ENCODE results near the gene KLHL33. TPM values are rescaled to one million over a fixed set of nuclear protein-coding genes. Genes with fewer than 3 reads are reported as not detected.

Gene KLHL33
- total and polyA plus RNA-seq, 10 of the 15 experiments (the other 5 are each of a cell fraction or from before 2014, with no cell fraction given): 0.01 to 0.16 (median 0.04) TPM; not detected in 5

- no peak overlapping the region for H3K4me3 ChIP-seq
- no peaks in the 10 kb centered on the region for H3K9me3 ChIP-seq (replicated peaks; ENCODE audit: control insufficient read depth, insufficient read depth, low read length)
- FAIRE-seq (no peak), ATAC-seq (no peak), DNase-seq (ENCODE audit: low read depth, low spot score) (no peak)
- ChIA-PET SMC1A (ENCODE audit: uncharacterized antibody, unreplicated experiment) (interaction anchor here (1.6 kb wide), 1 partner anchor 28 kb away, joined by 3 read pairs; no protein-coding TSS in a partner anchor), RAD21 (ENCODE audit: unreplicated experiment) (no interaction called here), CTCF (interaction anchor here (0.6 to 1.5 kb wide), 3 partner anchors 12 to 1610 kb away, joined by 3 to 4 read pairs (median 4); no protein-coding TSS in a partner anchor), POLR2A (no interaction called here)
- in situ Hi-C loops (cut with MboI): no loop called here
- H2AFZ ChIP-seq (ENCODE audit: control insufficient read depth, low read depth, low read length): no peak overlapping the region
- TF ChIP-seq ELK1 (IDR thresholded peaks at IDR 0.05; ENCODE audit: low read depth, low read length): no peak
- no peak for TF ChIP-seq ZBED1 (IDR thresholded peaks at IDR 0.05; ENCODE audit: borderline replicate concordance)
- TF ChIP-seq NBN (IDR thresholded peaks at IDR 0.05): no peak
- no peak for TF ChIP-seq STAT1 (conservative IDR thresholded peaks at IDR 0.05)
- TF ChIP-seq E4F1 (IDR thresholded peaks at IDR 0.05; ENCODE audit: borderline replicate concordance, partially characterized antibody): no peak
- no peak for TF ChIP-seq IRF3 (IDR thresholded peaks at IDR 0.05)
- TF ChIP-seq IRF5 (IDR thresholded peaks at IDR 0.05; ENCODE audit: borderline replicate concordance): no peak
- TF ChIP-seq BRCA1 (IDR thresholded peaks at IDR 0.05; ENCODE audit: low read depth, low read length): no peak
- no peak overlapping the region for H3K27ac ChIP-seq (ENCODE audit: control insufficient read depth, insufficient read depth)
- WGBS (ENCODE audit: insufficient coverage, insufficient replicate concordance, low lambda C conversion rate, missing lambda C conversion rate): 97% methylated on average over 7 of the region's 7 CpGs
- no peak overlapping the region for H3K4me2 ChIP-seq (ENCODE audit: control insufficient read depth, insufficient read depth)
- H3K36me3 ChIP-seq (ENCODE audit: control insufficient read depth in 2 of 2, insufficient read depth in 2 of 2, low read length in 1 of 2): peaks cover 43 to 46% of the 10 kb centered on the region in 2 experiments
- H3K79me2 ChIP-seq (ENCODE audit: control insufficient read depth, insufficient read depth, low read length): no peaks in the 10 kb centered on the region
- H3K9ac ChIP-seq (ENCODE audit: control insufficient read depth, insufficient read depth, low read length): no peak overlapping the region
- no peaks in the 10 kb centered on the region for H4K20me1 ChIP-seq (ENCODE audit: control insufficient read depth, insufficient read depth)
- BruUV-seq (replicated peaks): no TSS peak
- intact Hi-C loops (cut with micrococcal nuclease; ENCODE audit: unreplicated experiment): no loop called here
- H3K27me3 ChIP-seq (replicated peaks in 1 of 2; ENCODE audit: control insufficient read depth in 2 of 2, insufficient read depth in 2 of 2, low read length in 1 of 2): no peaks in the 10 kb centered on the region
- 0 out of 2 replicates have a peak, but pooled peaks cover 3% of the 10 kb centered on the region for H3K4me1 ChIP-seq (ENCODE audit: control insufficient read depth, insufficient read depth, low read length)
Observed at GRCh38 chr14:20384321-20384720, 51.6 kb downstream of the KLHL33 start.

Measured in GM12878 (cell line).